ENCODE data around the gene DHH.

GRCh38 chr12:49093792-49094159 lies 825 bp downstream of the DHH start:
- TF ChIP-seq CTCF (IDR thresholded peaks at IDR 0.05) = no peak
- TF ChIP-seq MAZ (IDR thresholded peaks at IDR 0.05; ENCODE audit: borderline replicate concordance, low read depth, low read length) = no peak
- TF ChIP-seq MAX (IDR thresholded peaks at IDR 0.05) = no peak
- no peak for TF ChIP-seq POLR2A (IDR thresholded peaks at IDR 0.05; ENCODE audit: low read length)
- no peak for TF ChIP-seq MAFK (IDR thresholded peaks at IDR 0.05; ENCODE audit: partially characterized antibody)
- TF ChIP-seq MYC (IDR thresholded peaks at IDR 0.05; ENCODE audit: borderline replicate concordance, low read length) = no peak
- no peak for TF ChIP-seq EP300 (IDR thresholded peaks at IDR 0.05)
- no peak for TF ChIP-seq BCL3 (IDR thresholded peaks at IDR 0.05)
